H9 (cell line): Measurements from ENCODE around the gene IGFBP1. TPM values are rescaled to one million over a fixed set of nuclear protein-coding genes. Genes with fewer than 3 reads are reported as not detected.

ENCODE experiments used
- DNase-seq: peaks from one replicate; pipeline ENCODE4 v3.0.0-alpha.2; 2017
- H2AFZ ChIP-seq: one replicate; pipeline ENCODE4 v1.6.1; 2013; ENCODE audit warnings: mild to moderate bottlenecking, low read length, control low read depth, moderate library complexity
- H2AK5ac ChIP-seq: 2 replicates; pipeline ENCODE4 v1.6.1; 2013; ENCODE audit warnings: low read length, control low read depth, mixed read lengths; ENCODE audit not compliant: insufficient read length
- H2BK120ac ChIP-seq: one replicate; pipeline ENCODE4 v1.6.1; 2013; ENCODE audit warnings: low read depth, mild to moderate bottlenecking, low read length, control low read depth, inconsistent platforms; ENCODE audit not compliant: poor library complexity, severe bottlenecking
- H2BK12ac ChIP-seq: 2 replicates; pipeline ENCODE4 v1.6.1; 2013; ENCODE audit warnings: low read length, control low read depth, mixed read lengths, low read depth; ENCODE audit not compliant: insufficient read length
- H2BK15ac ChIP-seq: 2 replicates; pipeline ENCODE4 v1.6.1; 2013; ENCODE audit warnings: low read depth, low read length, control low read depth
- H2BK20ac ChIP-seq: one replicate; pipeline ENCODE4 v1.6.1; 2013; ENCODE audit warnings: low read depth, mild to moderate bottlenecking, low read length, control low read depth, inconsistent platforms; ENCODE audit not compliant: poor library complexity, severe bottlenecking
- H2BK5ac ChIP-seq: 2 replicates; pipeline ENCODE4 v1.6.1; 2013; ENCODE audit warnings: low read length, control low read depth, mixed read lengths; ENCODE audit not compliant: insufficient read length
- H3K14ac ChIP-seq: 2 replicates; pipeline ENCODE4 v1.6.1; 2013; ENCODE audit warnings: low read length, control low read depth; ENCODE audit not compliant: insufficient read depth
- H3K18ac ChIP-seq: 2 replicates; pipeline ENCODE4 v1.6.1; 2013; ENCODE audit warnings: low read depth, mild to moderate bottlenecking, mixed read lengths, low read length, control low read depth; ENCODE audit not compliant: insufficient read length
- H3K23ac ChIP-seq: 2 replicates; pipeline ENCODE4 v1.6.1; 2013; ENCODE audit warnings: low read length, control low read depth, mixed read lengths, low read depth; ENCODE audit not compliant: insufficient read length
- H3K23me2 ChIP-seq: 2 replicates; pipeline ENCODE4 v1.6.1; 2013; ENCODE audit warnings: low read depth, mild to moderate bottlenecking, mixed read lengths, low read length, control low read depth; ENCODE audit not compliant: insufficient read length, poor library complexity, severe bottlenecking
- H3K27ac ChIP-seq: 2 replicates; pipeline ENCODE4 v1.5.1; 2013; ENCODE audit warnings: low read length, control low read depth, mixed read lengths, low read depth; ENCODE audit not compliant: insufficient read length
- H3K27me3 ChIP-seq: 2 replicates; pipeline ENCODE4 v1.6.1; 2013; ENCODE audit warnings: low read length, control low read depth, inconsistent platforms; ENCODE audit not compliant: insufficient read depth
- H3K4ac ChIP-seq: 2 replicates; pipeline ENCODE4 v1.6.1; 2013; ENCODE audit warnings: low read depth, mild to moderate bottlenecking, control low read depth, inconsistent platforms, low read length, moderate library complexity
- H3K4me1 ChIP-seq: 2 replicates; pipeline ENCODE4 v1.6.1; 2013; ENCODE audit warnings: low read length, control low read depth, inconsistent platforms; ENCODE audit not compliant: insufficient read depth
- H3K4me2 ChIP-seq: 2 replicates; pipeline ENCODE4 v1.6.1; 2013; ENCODE audit warnings: low read length, control low read depth, mixed read lengths; ENCODE audit not compliant: insufficient read length, insufficient read depth
- H3K56ac ChIP-seq: 2 replicates; pipeline ENCODE4 v1.6.1; 2013; ENCODE audit warnings: low read depth, mild to moderate bottlenecking, mixed read lengths, low read length, control low read depth; ENCODE audit not compliant: insufficient read length
- H3K79me1 ChIP-seq: 2 replicates; pipeline ENCODE4 v1.6.1; 2013; ENCODE audit warnings: low read depth, mild to moderate bottlenecking, moderate library complexity, low read length, control low read depth, inconsistent platforms; ENCODE audit not compliant: insufficient read depth, poor library complexity, severe bottlenecking
- H3K79me2 ChIP-seq: 2 replicates; pipeline ENCODE4 v1.6.1; 2013; ENCODE audit warnings: low read length, control low read depth, inconsistent platforms; ENCODE audit not compliant: insufficient read depth
- H3K9ac ChIP-seq: 2 replicates; pipeline ENCODE4 v1.6.1; 2013; ENCODE audit warnings: low read length, control low read depth, mixed read lengths; ENCODE audit not compliant: insufficient read length; ENCODE audit errors: extremely low read depth
- H3K9me3 ChIP-seq: one replicate; pipeline ENCODE4 v1.6.1; 2013; ENCODE audit warnings: low read depth, low read length, inconsistent platforms; ENCODE audit not compliant: control insufficient read depth
- H3T11ph ChIP-seq: one replicate; pipeline ENCODE4 v1.6.1; 2013; ENCODE audit warnings: mild to moderate bottlenecking, low read length, control low read depth, inconsistent platforms
- H4K20me1 ChIP-seq: one replicate; pipeline ENCODE4 v1.6.1; 2013; ENCODE audit not compliant: control insufficient read depth, insufficient read length, insufficient read depth
- H4K5ac ChIP-seq: 2 replicates; pipeline ENCODE4 v1.6.1; 2013; ENCODE audit warnings: low read depth, mild to moderate bottlenecking, mixed read lengths, low read length, control low read depth; ENCODE audit not compliant: insufficient read length
- H4K8ac ChIP-seq: replicated peaks from 2 replicates; pipeline ENCODE4 v1.6.1; 2013; ENCODE audit warnings: low read length, control low read depth, mixed read lengths, low read depth; ENCODE audit not compliant: insufficient read length
- H4K91ac ChIP-seq: 2 replicates; pipeline ENCODE4 v1.6.1; 2013; ENCODE audit warnings: low read depth, mild to moderate bottlenecking, moderate library complexity, mixed read lengths, low read length, control low read depth; ENCODE audit not compliant: insufficient read length
- H3K27ac Mint-ChIP-seq, 3 experiments: 2 replicates in 2 of 3; 3 replicates in 1 of 3; pipeline ENCODE4 v1.8.0; 2020 to 2021; ENCODE audit warnings: mixed read lengths in 3 of 3, mild to moderate bottlenecking in 1 of 3, moderate library complexity in 1 of 3
- H3K27me3 Mint-ChIP-seq: 2 replicates; pipeline ENCODE4 v1.8.0; 2021; ENCODE audit warnings: low read depth, mild to moderate bottlenecking, moderate library complexity, mixed read lengths
- H3K36me3 Mint-ChIP-seq, 3 experiments: 2 replicates in 2 of 3; 3 replicates in 1 of 3; pipeline ENCODE4 v1.8.0; 2020 to 2021; ENCODE audit warnings: low read depth in 3 of 3, mixed read lengths in 3 of 3; ENCODE audit not compliant: insufficient read depth in 1 of 3
- H3K4me1 Mint-ChIP-seq, 2 experiments: 2 replicates each; pipeline ENCODE4 v1.8.0; 2020; ENCODE audit warnings: mixed read lengths in 2 of 2
- H3K4me3 Mint-ChIP-seq, 2 experiments: 2 replicates in 1 of 2; 3 replicates in 1 of 2; pipeline ENCODE4 v1.8.0; 2020 to 2021; ENCODE audit warnings: mild to moderate bottlenecking in 2 of 2, mixed read lengths in 2 of 2, moderate library complexity in 1 of 2
- H3K9me3 Mint-ChIP-seq, 2 experiments: 2 replicates in 1 of 2; 3 replicates in 1 of 2; pipeline ENCODE4 v1.8.0; 2020; ENCODE audit warnings: mild to moderate bottlenecking in 2 of 2, mixed read lengths in 2 of 2, moderate library complexity in 1 of 2
- WGBS: extraction: QIAGEN DNeasy Blood & Tissue Kit; methylation state at CpG from one replicate; pipeline ENCODE4 v1.1.7; 2013; ENCODE audit warnings: missing lambda C conversion rate, low lambda C conversion rate, mixed read lengths; ENCODE audit not compliant: insufficient read length; ENCODE audit errors: extremely low coverage; 5-methylcytosine and 5-hydroxymethylcytosine counted together
- total RNA-seq: library from RNA; stranded (reverse); gene quantifications from 2 replicates; pipeline ENCODE4 v1.2.1, GENCODE V29; 2021
- TF ChIP-seq, protein P1 (sequence below): fragments of 200-600 bp; sonication (generic); conservative IDR thresholded peaks from 3 replicates; pipeline ENCODE4 v1.8.0; 2021; ENCODE audit warnings: antibody characterized with exemption, mild to moderate bottlenecking

Gene IGFBP1
- total RNA-seq, 1 experiment from 2014 or later: not detected

- Histone ChIP-seq H3K4me2 (no peak overlapping the region), H3K14ac (no peak overlapping the region), H4K91ac (no peak overlapping the region), H3K4me1 (peaks cover 6% of the 10 kb centered on the region; the same call in 1 of the 2 replicates), H3K56ac (no peak overlapping the region), H3T11ph (no peak overlapping the region), H3K18ac (no peak overlapping the region), H4K8ac (no peak overlapping the region), H2BK20ac (no peak overlapping the region), H2BK5ac (no peak overlapping the region), H4K20me1 (no peaks in the 10 kb centered on the region), H3K79me1 (no peaks in the 10 kb centered on the region), H2BK12ac (no peak overlapping the region), H2AFZ (no peak overlapping the region), H3K4ac (no peak overlapping the region), H3K27me3 (peaks cover 8% of the 10 kb centered on the region; the same call in 1 of the 2 replicates), H4K5ac (no peak overlapping the region), H3K23ac (no peak overlapping the region), H3K9ac (no peak overlapping the region), H2BK15ac (no peak overlapping the region), H3K79me2 (no peaks in the 10 kb centered on the region), H3K9me3 (no peaks in the 10 kb centered on the region), H3K23me2 (no peaks in the 10 kb centered on the region), H3K27ac (no peak overlapping the region), H2AK5ac (no peak overlapping the region), H2BK120ac (no peak overlapping the region)
- H3K27ac Mint-ChIP-seq: no peak overlapping the region
- WGBS: no CpG with 5 or more reads among the region's 4 CpGs
- TF ChIP-seq, protein P1, sequence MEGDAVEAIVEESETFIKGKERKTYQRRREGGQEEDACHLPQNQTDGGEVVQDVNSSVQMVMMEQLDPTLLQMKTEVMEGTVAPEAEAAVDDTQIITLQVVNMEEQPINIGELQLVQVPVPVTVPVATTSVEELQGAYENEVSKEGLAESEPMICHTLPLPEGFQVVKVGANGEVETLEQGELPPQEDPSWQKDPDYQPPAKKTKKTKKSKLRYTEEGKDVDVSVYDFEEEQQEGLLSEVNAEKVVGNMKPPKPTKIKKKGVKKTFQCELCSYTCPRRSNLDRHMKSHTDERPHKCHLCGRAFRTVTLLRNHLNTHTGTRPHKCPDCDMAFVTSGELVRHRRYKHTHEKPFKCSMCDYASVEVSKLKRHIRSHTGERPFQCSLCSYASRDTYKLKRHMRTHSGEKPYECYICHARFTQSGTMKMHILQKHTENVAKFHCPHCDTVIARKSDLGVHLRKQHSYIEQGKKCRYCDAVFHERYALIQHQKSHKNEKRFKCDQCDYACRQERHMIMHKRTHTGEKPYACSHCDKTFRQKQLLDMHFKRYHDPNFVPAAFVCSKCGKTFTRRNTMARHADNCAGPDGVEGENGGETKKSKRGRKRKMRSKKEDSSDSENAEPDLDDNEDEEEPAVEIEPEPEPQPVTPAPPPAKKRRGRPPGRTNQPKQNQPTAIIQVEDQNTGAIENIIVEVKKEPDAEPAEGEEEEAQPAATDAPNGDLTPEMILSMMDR: no peak
- H3K27me3 Mint-ChIP-seq: peaks cover 61% of the 10 kb centered on the region
- DNase-seq: no peak
- peaks cover 3 to 4% (median 3%) of the 10 kb centered on the region in 3 experiments; a peak in 5 of 7 replicates for H3K36me3 Mint-ChIP-seq
- H3K4me1 Mint-ChIP-seq: peaks cover 17 to 18% of the 10 kb centered on the region in 2 experiments
- peak overlapping the region in 1 of 2 experiments; percentile 10; a peak in 2 of 5 replicates for H3K4me3 Mint-ChIP-seq
- peaks cover 5 to 6% of the 10 kb centered on the region in 2 experiments for H3K9me3 Mint-ChIP-seq
These were observed 4.2 kb upstream of the IGFBP1 start for GRCh38 chr7:45884136-45884535.
